Loucy (cell line): ENCODE data around the gene PSMF1.

Source experiments
- EZH2phosphoT487 ChIP-seq: fragments of 200-600 bp; IDR thresholded peaks from 2 replicates; pipeline ENCODE4 v1.6.1; 2018; ENCODE audit warnings: antibody characterized with exemption, mild to moderate bottlenecking, moderate library complexity, borderline replicate concordance
- TF ChIP-seq, protein P1 (sequence below): fragments of 200-600 bp; sonication (generic); conservative IDR thresholded peaks from 2 replicates; pipeline ENCODE4 v1.5.1; 2014; ENCODE audit warnings: mild to moderate bottlenecking, antibody characterized with exemption, low read length

DNA sequence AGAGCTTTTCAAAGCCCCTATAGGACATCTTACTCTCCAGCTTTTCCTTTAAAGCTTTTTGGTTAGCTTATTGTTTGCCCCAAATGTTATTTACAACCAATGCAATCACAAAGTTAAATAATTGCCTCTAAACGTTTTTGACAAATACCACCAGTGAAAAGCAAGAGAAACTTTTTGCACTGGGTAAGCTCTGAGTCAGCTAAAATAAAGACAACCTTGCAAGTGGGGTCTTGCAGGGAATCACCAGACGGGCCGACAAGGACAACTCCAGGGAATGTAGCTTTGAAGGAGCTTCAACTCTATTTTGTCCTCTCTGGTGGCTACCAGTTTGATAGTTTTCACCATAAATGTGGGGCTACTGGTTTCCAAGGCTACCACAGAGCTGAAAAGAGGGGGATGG lies 14.7 kb upstream of the PSMF1 start:
- no peak for TF ChIP-seq EZH2phosphoT487
- TF ChIP-seq, protein P1, sequence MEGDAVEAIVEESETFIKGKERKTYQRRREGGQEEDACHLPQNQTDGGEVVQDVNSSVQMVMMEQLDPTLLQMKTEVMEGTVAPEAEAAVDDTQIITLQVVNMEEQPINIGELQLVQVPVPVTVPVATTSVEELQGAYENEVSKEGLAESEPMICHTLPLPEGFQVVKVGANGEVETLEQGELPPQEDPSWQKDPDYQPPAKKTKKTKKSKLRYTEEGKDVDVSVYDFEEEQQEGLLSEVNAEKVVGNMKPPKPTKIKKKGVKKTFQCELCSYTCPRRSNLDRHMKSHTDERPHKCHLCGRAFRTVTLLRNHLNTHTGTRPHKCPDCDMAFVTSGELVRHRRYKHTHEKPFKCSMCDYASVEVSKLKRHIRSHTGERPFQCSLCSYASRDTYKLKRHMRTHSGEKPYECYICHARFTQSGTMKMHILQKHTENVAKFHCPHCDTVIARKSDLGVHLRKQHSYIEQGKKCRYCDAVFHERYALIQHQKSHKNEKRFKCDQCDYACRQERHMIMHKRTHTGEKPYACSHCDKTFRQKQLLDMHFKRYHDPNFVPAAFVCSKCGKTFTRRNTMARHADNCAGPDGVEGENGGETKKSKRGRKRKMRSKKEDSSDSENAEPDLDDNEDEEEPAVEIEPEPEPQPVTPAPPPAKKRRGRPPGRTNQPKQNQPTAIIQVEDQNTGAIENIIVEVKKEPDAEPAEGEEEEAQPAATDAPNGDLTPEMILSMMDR = no peak
